Cardiac septum (tissue), 1 donor: Measurements from ENCODE around the gene TMEM225B. TPM values are rescaled to one million over a fixed set of nuclear protein-coding genes. Genes with fewer than 3 reads are reported as not detected.
"Not testable (repeated sequence)": the region's sequence is repeated elsewhere in the genome, so short reads cannot be mapped to it uniquely, and the experiment has no call there.

ENCODE experiments used
- DNase-seq: peaks from one replicate; pipeline ENCODE4 v3.0.0-alpha.2; 2020; ENCODE audit warnings: low spot score
- intact Hi-C: fragments of 100-400 bp; cut with DNase I; formaldehyde crosslinking; loops from one replicate; pipeline ENCODE4 v1.14.0; 2022
- total RNA-seq: library from RNA; stranded (reverse); fragmentation: NEBNext Ultra II Directional; extraction: Animal tissue kit (Norgen Biotek cat#: 25700); gene quantifications from one replicate; pipeline ENCODE4 v1.2.1, GENCODE V29; 2021
- donor health status: DM: no; HTN: no; CAD: no.

The TMEM225B gene
- total RNA-seq, 1 donor from 2014 or later, result not detected

DNA sequence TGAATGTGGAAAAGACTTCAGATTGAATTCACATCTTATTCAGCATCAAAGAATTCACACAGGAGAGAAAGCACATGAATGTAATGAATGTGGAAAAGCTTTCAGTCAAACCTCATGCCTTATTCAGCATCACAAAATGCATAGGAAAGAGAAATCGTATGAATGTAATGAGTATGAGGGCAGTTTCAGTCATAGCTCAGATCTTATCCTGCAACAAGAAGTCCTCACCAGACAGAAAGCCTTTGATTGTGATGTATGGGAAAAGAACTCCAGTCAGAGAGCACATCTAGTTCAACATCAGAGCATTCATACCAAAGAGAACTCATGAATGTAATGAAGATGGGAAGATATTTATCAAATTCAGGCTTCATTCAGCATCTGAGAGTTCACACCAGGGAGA, 24.8 kb upstream of the TMEM225B start:
- intact Hi-C loops, result no loop called here
- no peak for DNase-seq

- intact Hi-C loops, result no loop called here
- DNase-seq, result no peak
Measured at GRCh38 chr7:99576251-99576650, 21.8 kb upstream of the TMEM225B start.

- intact Hi-C loops, result no loop called here
- no peak for DNase-seq
Measured at GRCh38 chr7:99579281-99579955, 18.6 kb upstream of the TMEM225B start.

GRCh38 chr7:99579956-99580777, 17.9 kb upstream of the TMEM225B start:
- no peak for DNase-seq
- intact Hi-C loops, result no loop called here

DNA sequence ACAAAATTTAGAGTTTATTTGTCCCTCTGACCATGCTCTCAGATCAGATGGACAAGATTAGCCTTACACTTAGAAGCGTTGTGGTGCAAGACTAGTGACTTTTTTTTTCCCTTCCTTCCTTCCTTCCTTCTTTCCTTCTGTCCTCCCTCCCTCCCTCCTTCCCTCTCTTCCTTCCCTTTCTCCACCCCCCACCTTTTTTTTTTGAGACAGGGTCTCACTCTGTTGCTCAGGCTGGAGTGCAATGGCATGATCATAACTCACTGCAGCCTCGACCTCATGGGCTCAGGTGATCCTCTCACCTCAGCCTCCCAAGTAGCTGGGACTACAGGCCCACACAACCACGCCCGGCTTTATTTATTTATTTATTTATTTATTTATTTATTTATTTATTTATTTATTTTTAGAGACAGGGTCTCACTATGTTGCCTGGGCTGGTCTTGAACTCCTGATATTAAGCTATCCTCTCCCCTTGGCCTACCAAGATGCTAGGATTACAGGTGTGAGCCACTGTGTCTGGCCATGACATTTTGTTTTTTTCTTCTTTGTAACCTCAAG, 17.2 kb upstream of the TMEM225B start:
- DNase-seq, intact Hi-C loops: not testable (repeated sequence)

GRCh38 chr7:99588868-99589267, 9.2 kb upstream of the TMEM225B start:
- no peak for DNase-seq
- intact Hi-C loops, result no loop called here

- intact Hi-C loops, result no loop called here
- DNase-seq, result no peak
Measured at GRCh38 chr7:99594948-99595745, 2.9 kb upstream of the TMEM225B start.

DNA sequence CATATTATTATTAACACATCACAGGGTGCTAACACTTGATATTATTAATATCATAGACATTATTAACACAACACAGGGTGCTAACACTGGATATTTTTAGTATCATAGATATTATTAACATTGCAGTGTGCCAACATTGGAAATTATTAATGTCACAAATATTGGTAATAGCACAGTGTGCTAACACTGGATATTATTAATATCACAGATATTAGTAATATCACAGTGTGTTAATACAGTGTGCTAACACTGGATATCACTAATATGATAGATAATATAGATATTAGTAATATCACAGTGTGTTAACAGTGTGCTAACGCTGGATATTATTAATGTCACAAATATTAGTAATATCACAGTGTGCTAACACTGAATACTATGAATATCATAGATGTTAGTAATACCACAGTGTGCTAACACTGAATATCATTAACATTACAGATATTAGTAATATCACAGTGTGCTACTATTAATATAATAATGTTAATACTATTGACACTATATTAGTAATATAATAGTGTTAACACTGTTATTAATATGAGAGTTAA, 1.6 kb upstream of the TMEM225B start:
- no peak for DNase-seq
- intact Hi-C loops, result no loop called here

- no peak for DNase-seq
Measured at GRCh38 chr7:99599836-99600235, 1.8 kb downstream of the TMEM225B start.

GRCh38 chr7:99601656-99602310, 3.7 kb downstream of the TMEM225B start:
- intact Hi-C loops, result no loop called here
- no peak for DNase-seq

More at GRCh38 chr7:99599836-99600235, 1.8 kb downstream of the TMEM225B start:
- intact Hi-C loops, result no loop called here

DNA sequence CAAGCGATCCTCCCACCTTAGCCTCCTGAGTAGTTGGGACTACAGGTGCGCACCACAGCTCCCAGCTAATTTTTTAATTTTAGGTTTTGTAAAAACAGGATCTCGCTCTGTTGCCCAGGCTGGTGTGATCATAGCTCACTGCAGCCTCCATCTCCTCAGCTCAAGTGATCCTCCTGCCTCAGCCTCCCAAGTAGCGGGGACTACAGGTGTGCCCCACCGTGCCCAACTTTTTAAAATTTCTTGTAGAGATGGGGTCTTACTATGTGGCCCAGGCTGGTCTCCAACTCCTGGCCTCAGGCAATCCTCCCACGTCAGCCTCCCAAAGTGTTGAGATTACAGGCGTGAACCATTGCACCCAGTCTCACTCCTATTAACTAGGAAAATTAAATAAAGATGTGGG, 7.5 kb downstream of the TMEM225B start:
- no peak for DNase-seq
- intact Hi-C loops, result no loop called here

GRCh38 chr7:99606531-99606930, 8.5 kb downstream of the TMEM225B start:
- intact Hi-C loops, result no loop called here
- DNase-seq, result no peak

- intact Hi-C loops, result no loop called here
Measured at GRCh38 chr7:99607548-99607947, 9.5 kb downstream of the TMEM225B start.

DNA sequence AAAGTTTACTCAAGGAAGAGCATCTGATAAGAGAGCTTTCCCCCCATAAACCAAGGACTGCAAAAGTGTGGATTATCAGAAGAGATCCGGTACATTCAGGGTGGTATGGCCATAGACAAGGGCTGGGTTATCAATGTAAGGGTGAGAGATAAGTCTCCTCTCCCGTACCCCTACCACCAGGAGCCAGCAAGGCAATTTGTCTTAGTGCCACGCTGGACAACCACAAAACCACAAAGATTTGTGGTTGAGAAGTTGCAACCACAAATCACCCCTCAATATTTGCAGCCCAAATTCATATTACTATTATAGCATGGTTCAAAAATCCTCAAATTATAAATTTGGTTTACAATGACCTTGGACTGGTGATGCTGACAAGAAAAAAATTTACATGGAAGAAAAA, 16.4 kb downstream of the TMEM225B start:
- DNase-seq, result no peak
- intact Hi-C loops, result no loop called here

More at GRCh38 chr7:99607548-99607947, 9.5 kb downstream of the TMEM225B start:
- DNase-seq, result no peak

DNA sequence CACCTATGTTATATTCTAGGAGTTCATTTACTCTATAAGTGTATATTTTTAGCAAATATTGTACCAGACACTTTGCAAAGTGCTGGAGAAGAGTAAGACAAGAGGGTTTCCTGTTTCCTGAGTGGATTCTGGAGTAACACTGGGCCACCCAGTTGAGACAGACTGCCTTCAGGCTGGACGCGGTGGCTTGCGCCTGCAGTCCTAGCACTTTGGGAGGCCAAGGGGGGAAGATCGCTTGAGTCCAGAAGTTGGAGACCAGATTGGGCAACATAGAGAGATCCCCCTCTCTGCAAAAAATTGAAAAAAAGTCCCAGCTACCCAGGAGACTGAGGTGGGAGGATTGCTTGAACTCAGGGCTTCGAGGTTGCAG, 17.9 kb downstream of the TMEM225B start:
- intact Hi-C loops, result loop anchor here (5.0 kb wide), 1 partner anchor 59 kb away; the partner anchor contains the start of gene ZNF655
- no peak for DNase-seq

DNA sequence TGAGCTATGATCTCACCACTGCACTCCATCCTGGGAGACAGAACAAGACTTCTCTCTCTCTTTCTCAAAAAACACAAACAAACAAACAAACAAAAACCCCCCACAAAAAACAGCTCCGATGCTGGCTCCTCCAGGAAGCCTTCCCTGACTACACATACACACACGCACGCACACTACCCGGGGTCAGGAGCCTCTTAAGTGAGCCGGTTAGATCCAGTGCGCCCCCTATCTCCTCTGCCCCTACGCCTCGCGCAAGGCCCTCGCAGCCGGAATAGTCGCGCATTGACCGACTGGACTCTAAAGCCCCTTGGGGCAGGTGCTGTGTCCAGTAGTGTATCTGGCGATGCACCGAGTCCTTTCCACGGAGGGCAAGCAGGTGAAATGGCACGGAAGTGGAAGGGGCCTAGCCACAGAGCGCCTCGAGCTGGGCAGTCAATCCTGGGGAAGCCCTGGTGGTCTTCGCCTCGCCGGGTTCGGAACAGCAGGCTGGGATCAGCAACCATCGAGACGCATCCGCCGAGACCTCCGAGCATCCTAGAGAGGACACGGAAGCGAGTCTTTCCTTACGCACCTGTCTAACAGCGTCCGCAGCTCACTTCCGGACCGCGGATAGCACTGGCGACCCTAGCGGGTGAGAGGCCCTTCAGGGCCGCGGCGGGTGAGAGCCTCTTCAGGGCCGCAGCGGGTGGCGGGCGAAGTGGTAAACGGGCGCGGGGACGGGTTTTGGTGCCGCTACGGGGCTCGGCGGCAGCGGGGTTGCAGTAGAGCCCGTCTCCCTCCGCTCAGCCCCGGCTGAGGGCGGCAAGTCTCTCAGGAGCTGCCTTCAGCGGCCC, 18.5 kb downstream of the TMEM225B start, which contains the start of gene ZSCAN25:
TSS of gene ZSCAN25 (plus strand) at position 588 of the 833 bp plus-strand sequence. CDS start 2,661 bp downstream, outside the sequence.
- peak; percentile 94 for DNase-seq
- intact Hi-C loops, result loop anchor here (5.0 kb wide), 1 partner anchor 59 kb away; the partner anchor contains the start of gene ZNF655

- intact Hi-C loops, result loop anchor here (5.0 kb wide), 1 partner anchor 60 kb away; the partner anchor contains the start of gene ZNF655
- no peak for DNase-seq
Measured at GRCh38 chr7:99617192-99617781, 19.2 kb downstream of the TMEM225B start.
